Kidney epithelial cell (primary cell): Measurements from ENCODE around the gene STIP1. TPM values are rescaled to one million over a fixed set of nuclear protein-coding genes. Genes with fewer than 3 reads are reported as not detected.

ENCODE experiments used
- DNase-seq: peaks from one replicate; pipeline ENCODE4 v3.0.0-alpha.2; 2010; ENCODE audit warnings: low read depth
- H3K27me3 ChIP-seq: 2 replicates; pipeline ENCODE4 v1.6.0; 2011; ENCODE audit warnings: low read length; ENCODE audit not compliant: control insufficient read depth, insufficient read depth
- H3K36me3 ChIP-seq: 2 replicates; pipeline ENCODE4 v1.5.1; 2011; ENCODE audit warnings: low read length; ENCODE audit not compliant: control insufficient read depth, insufficient read depth
- H3K4me3 ChIP-seq: 2 replicates; pipeline ENCODE4 v1.5.1; 2011; ENCODE audit warnings: low read depth, mild to moderate bottlenecking, control low read depth, low read length
- CTCF ChIP-seq: IDR thresholded peaks from 2 replicates; pipeline ENCODE4 v1.5.1; 2011; ENCODE audit warnings: mild to moderate bottlenecking, moderate library complexity, low read length, control low read depth, inconsistent platforms; ENCODE audit not compliant: insufficient read depth, poor library complexity, severe bottlenecking
- total RNA-seq: library from RNA; depleted of rRNA; stranded (reverse); fragments of >200 nt; gene quantifications from 2 replicates; pipeline ENCODE4 v1.2.3, GENCODE V29; 2015

The STIP1 gene
- total RNA-seq, 1 donor from 2014 or later = 138 TPM

DNA sequence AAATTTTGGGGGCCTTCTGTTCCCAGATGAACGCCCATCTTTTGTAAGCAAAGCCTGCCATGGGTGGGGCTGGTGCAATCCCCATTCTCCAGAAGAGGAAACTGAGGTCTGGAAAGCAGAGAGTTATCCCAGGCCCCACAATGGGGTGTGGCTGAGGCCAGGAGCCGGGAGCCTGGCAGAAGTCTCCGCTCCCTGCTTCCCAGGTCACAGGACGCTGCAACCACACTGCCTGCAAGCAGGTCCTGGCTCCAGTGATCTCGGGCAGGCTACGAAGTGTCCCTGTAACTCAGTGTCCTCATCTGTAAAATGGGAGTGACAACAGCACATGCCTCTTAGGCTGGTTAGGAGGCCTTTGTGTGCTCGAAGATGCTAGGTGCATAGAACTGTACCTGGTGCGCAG is 67.1 kb downstream of the STIP1 start:
- H3K36me3 ChIP-seq = peaks cover 2% of the 10 kb centered on the region
- no peaks in the 10 kb centered on the region for H3K27me3 ChIP-seq

DNA sequence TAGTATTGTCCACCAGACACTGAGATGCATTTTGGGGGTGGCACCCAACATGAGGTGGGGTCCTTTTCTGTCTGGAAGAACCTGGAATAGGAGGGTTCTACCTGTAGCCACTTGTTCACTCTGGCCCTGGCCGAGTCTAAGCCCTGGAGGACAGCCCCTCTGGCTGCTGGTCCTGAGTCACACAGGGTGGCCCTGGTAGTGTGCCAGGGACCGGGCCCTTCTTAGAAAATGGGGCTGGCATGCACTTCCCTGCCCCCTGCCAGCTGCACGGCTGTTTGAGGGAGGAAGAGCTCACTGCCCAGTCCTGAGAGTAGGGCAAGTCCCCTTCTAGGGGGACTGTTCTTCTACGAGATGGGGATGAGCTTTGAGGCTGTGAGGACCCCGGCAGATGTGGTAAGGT is 67.5 kb downstream of the STIP1 start:
- no peaks in the 10 kb centered on the region for H3K27me3 ChIP-seq
- no peak for TF ChIP-seq CTCF
- no peak for DNase-seq
- H3K36me3 ChIP-seq = peaks cover 2% of the 10 kb centered on the region
- no peak overlapping the region for H3K4me3 ChIP-seq

More for the DNA sequence above, 67.1 kb downstream of the STIP1 start:
- no peak for DNase-seq
- TF ChIP-seq CTCF = no peak
- H3K4me3 ChIP-seq = no peak overlapping the region

Other genes starting within 250 kb of the STIP1 start
- 13.8 and 15.6 TPM in 2 replicates for gene NAA40, start 247.2 kb upstream of the STIP1 start, total RNA-seq
- gene COX8A, start 211.6 kb upstream of the STIP1 start, total RNA-seq = 282 and 377 TPM in 2 replicates
- gene OTUB1, start 199.7 kb upstream of the STIP1 start, total RNA-seq = 100.0 and 119 TPM in 2 replicates
- gene FLRT1, start 150.2 kb upstream of the STIP1 start, total RNA-seq = 0.13 and 0.14 TPM in 2 replicates
- gene MACROD1, start 20.1 kb upstream of the STIP1 start, total RNA-seq = 12.3 and 23.5 TPM in 2 replicates
- 0.25 and 2.1 TPM in 2 replicates for gene FERMT3, start 20.6 kb downstream of the STIP1 start, total RNA-seq
- gene TRPT1, start 40.0 kb downstream of the STIP1 start, total RNA-seq = 59.8 and 77.1 TPM in 2 replicates
- 50.7 and 61.1 TPM in 2 replicates for gene NUDT22, start 40.1 kb downstream of the STIP1 start, total RNA-seq
- 14.8 and 21.7 TPM in 2 replicates for gene DNAJC4, start 44.4 kb downstream of the STIP1 start, total RNA-seq
- gene VEGFB, start 48.4 kb downstream of the STIP1 start, total RNA-seq = 54.7 and 61.4 TPM in 2 replicates
- gene FKBP2, start 54.9 kb downstream of the STIP1 start, total RNA-seq = 61.1 and 110 TPM in 2 replicates
- gene PPP1R14B, start 60.8 kb downstream of the STIP1 start, total RNA-seq = 599 and 634 TPM in 2 replicates
- 25.4 and 32.5 TPM in 2 replicates for gene PLCB3, start 65.4 kb downstream of the STIP1 start, total RNA-seq
- gene BAD, start 98.5 kb downstream of the STIP1 start, total RNA-seq = 118 and 153 TPM in 2 replicates
- gene GPR137, start 99.7 kb downstream of the STIP1 start, total RNA-seq = 21.9 and 44.3 TPM in 2 replicates
- gene KCNK4, start 105.1 kb downstream of the STIP1 start, total RNA-seq = not detected in 2 replicates
- gene CATSPERZ, start 114.2 kb downstream of the STIP1 start, total RNA-seq = not detected in 2 replicates
- gene ESRRA, start 119.4 kb downstream of the STIP1 start, total RNA-seq = 54.3 and 58.8 TPM in 2 replicates
- gene TRMT112, start 131.4 kb downstream of the STIP1 start, total RNA-seq = 307 and 366 TPM in 2 replicates
- gene PRDX5, start 131.9 kb downstream of the STIP1 start, total RNA-seq = 489 and 562 TPM in 2 replicates
- gene CCDC88B, start 154.0 kb downstream of the STIP1 start, total RNA-seq = 1.3 and 2.3 TPM in 2 replicates
- gene RPS6KA4, start 173.0 kb downstream of the STIP1 start, total RNA-seq = 35.7 and 43.0 TPM in 2 replicates